Measurements from ENCODE around the gene STPG3.

Gene STPG3

DNA sequence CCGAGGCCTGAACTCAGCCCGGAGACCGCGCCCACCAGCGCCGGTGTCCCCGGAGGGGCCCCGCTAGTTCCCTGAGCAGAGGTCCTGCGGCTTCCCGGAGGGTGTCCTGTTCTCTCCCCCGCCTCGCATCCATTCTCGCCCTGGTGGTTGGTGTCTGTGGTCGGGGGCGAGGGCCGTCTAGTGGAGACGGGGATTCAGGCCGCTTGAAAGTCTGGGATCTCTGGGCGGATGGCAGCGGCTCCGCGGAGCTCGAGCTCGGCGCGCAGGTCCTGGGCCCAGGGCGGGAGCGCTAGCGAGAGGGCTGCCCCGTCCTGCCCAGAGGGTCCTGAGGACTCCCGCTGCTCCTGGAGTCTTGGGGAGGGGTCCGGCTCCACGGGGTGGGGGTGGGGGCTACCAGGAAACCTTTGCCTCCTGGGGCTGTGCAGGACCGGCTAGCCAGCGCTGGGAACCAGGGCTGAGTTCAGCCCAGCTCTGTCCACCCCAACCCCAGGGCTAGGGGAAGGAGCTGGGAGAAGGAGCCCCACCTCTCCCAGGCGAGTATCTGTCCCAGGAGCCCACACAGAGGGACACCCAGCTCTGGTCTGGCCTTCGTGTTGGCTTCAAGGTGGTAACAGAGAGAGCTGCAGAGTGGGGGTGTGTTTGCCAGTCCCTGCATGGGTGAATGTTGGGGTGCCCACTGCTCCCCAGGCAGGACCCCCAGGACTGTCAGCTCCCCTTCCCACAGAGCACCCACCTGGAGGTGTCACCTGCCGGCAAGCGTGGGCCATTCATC, 30.4 kb downstream of the STPG3 start:
- no peak for DNase-seq

DNA sequence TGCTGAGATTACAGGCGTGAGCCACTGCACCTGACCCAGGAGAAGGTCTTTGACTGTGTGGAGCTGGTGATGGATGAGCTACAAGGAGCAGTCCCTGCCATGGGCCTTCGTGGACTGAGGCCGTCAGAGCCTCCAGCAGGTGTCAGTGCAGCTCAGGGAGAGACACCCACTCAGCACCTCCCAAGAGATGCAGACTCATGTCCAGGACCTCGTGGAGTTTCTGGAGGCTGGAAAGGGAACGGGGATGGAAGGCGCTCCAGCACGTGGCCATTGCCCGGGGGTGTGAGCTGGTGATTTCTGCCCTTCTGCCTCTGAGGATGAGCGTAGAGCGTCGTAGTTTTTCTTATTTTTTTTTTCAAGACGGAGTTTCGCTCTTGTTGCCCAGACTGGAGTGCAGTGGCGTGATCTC, 35.9 kb downstream of the STPG3 start:
- no peak for DNase-seq

- DNase-seq, result no peak
Observed at GRCh38 chr9:137293094-137293481, 42.0 kb downstream of the STPG3 start.

DNA sequence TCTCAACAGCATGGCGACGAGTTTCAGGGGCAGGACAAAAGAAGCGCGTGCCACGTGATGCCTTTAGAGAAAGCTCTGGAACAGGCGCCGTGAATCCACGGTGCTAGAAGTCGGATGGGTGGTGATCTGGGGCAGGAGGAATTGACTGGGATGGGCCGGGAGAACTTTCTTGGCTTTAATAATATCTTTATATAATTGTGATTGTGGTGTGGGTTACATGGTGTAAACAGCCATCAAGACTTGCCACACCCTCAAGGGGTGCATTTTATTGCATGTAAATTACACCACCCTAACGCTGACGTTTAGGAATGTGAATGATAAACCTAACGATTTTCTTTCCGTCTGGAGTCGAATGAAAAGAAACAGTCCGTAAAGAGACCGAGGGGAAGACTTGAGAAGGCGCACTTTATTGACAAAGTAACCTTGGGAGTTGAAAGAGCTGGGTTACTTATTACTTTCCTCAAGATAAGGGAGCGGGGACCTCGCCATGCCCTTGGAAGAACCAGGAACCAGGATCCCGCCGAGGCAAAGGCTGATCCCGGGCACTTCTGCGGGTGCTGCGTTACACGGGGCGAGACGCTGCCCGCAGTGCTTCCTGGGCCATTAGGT, 42.5 kb downstream of the STPG3 start:
- DNase-seq, result no peak

DNA sequence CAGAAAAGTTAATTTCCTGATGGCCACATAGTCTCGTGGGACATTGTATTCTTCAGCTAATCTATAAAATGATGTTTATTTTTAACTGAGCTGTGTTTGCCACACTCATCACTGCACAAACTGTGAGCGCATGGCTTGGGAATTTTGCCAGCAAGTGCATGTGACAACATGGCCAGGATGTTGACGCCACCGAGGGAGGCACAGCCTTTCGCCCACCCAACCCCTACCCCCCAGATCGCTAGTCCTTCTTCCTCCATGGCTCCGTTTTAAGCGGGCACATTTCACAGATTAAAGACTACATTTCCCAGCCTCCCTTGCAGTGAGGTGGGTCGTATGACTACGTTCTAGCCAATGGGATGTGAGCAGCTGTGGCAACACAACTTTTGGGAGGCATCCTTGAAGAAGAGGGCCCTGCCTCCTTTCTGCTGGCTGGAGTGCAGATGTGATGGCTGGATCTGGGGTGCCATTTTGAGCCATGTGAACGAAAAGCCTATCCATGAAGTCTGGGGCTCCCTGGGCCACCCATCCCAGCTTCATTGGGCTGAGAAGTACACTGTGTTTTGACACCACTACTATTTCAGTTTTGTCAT, 43.1 kb downstream of the STPG3 start:
- DNase-seq, result no peak

GRCh38 chr9:137294681-137295237, 43.7 kb downstream of the STPG3 start:
- no peak for DNase-seq

DNA sequence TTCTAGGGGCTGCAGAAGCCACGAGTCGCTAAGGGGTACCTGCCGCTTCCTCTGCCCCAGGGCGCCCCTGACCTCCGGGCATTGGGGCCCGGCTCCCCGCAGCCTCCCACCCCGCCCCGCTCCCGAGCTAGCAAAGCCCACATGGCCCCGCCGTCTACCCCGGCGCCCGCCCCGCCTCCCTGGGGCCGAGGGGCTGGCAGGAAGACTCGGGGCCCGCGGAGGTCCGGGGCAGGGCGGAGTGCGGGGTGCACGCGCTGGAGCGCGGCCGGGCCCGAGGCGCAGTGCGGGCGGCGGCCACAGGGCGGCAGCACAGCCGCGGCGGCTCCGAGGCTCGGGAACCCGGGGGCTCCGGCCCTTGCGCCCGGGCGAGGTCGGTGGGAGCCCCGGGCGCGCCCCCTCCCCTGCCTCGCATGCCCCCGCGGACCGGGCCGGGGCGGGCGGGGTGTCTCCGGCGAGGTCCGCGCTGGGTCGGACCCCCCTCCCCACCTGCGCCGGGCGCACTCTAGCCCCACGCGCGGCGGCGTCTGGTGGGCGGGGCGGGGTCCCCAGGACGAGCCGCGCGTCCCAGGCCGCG, 44.2 kb downstream of the STPG3 start:
- DNase-seq, result peak; percentile 32

DNA sequence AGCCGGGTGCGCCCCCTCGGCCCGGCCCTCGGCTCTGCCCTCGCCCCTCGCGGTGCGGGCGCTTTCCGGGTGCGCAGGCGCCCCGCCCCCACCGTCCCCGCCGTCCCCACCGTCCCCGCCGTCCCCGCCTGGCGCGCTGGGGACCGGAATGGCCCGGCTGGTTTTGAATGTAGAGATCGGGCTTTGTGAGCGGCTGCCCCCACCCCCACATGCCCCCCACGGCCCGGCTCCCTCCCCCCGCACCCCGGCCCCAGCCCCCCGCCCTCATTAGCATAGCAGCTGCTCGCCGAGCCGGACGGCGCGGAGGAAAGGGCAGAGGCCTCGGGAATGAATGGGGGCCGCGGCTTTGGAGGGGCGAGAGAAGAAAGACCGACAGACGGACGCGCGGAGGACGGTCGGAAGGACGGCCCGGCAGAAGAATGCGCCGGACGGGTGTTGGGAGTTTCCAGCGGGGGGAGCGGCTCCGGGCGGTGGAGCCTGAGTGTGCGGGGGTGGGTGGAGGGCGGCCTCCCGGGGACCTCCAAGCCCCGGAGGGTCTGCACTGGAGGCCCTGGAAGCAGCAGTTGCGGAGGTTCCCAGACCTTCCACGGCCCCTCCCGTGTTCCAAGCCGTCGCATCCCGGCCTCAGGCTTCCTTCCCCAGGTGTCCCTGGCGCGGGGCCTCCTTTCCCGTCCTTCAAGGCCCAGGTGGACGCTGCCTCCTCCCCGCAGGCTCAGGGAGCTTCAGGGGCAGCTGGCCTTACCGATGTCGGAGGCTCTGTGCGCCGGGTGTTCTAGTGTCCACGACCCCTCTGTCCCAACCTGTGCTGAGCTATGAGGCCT, 45.0 kb downstream of the STPG3 start:
- DNase-seq, result no peak

DNA sequence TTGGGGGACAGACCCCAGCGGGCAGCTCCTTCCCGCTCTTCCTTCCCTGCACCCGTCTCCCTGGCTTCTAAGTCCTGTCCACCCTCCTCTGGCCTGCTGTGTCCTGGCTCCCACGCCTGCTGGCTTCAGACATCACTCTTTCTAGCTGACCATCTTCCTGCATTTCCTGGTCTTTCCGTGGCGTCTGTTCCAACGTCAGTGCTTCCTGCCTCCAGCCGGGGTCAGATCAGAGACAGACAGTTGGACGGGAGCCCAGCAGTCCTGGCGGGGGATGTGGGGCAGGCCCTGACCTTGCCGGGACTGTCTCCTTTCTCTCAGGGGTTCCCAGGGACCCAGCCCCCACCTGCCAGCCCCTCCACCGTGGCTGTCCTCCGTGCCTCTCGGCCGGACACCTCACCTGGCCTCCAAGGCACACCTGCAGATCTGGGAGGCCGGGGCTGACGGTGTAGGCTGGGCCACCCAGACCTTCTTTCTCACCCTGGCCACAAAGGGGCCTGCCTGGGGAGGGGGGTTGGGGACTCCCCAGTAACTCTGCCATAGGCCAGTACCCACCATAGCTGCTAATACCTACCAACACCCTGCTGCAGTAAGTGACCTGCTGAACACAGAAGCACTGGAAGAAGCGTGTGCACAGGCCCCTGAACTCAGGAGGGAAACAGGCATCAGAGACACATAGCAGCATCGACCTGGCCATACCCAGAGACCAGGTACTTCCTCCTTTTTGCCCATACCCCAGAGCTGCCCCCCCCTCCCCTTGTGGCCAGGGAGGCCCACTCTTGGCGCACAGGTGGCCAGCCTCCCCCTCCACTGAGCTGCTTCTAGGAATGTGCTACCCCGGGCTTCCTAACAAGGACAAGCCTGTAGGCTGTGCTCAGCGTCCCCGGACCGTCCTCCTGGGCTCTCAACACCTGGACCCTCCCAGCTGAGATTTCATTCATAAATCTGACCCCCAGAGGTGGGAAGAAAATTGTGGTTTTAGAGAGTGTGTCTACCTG, 45.9 kb downstream of the STPG3 start:
- no peak for DNase-seq

DNA sequence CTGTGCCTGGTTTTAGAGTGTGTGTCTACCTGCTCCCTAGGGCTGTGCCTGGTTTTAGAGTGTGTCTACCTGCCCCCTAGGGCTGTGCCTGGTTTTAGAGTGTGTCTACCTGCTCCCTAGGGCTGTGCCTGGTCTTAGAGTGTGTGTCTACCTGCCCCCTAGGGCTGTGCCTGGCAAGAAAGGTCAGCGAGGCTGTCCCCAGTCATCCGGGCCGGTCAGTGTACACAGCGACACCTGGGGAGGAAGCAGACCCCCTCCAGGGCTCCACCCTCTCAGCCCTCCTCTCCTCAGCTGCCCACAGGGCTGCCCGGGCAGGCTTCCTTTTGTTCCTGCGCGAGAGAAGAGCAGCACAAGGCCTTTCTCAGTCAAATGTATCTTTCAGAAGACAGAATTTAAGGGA, 46.9 kb downstream of the STPG3 start:
- no peak for DNase-seq

DNA sequence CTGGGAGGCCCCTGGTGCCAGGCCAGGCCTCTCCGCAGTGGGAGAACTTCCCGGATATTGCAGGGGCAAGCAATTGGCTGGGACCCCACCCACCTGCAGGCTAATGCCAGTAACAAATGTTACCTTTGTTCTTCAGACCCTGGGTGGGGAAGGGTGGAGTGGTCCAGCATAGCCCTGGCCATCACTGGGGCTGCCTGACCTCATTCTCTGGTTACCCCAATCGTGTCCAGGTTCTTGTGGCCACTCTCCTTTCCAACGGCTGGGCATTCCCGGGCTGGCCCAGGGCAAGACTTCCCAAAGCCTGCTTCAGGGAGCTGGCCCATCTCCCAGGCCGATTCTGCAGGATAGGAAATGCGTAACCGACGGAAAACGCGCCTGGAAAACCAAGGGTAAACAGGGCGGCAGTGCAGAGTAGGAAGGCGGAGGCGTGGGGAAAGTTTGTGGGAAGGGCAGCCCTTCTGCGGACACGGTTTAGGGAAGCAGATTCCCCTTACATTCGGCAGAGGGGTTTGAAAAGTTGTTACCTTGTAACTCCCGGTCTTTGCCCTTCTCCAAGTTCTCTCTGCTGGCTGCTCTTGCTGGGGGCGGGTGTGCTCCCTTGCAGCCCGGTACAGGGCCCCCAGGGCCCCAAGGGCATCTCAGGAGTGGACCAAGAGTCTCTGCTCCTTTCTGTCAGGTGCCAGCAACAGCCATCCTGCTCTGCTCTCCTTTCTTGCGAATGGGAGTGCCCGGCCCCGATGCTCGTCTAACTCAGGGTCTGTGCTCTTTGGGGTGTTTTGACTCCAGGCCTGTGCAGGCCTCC, 47.5 kb downstream of the STPG3 start:
- DNase-seq, result no peak

GRCh38 chr9:137299203-137299565, 48.1 kb downstream of the STPG3 start:
- DNase-seq, result no peak

DNA sequence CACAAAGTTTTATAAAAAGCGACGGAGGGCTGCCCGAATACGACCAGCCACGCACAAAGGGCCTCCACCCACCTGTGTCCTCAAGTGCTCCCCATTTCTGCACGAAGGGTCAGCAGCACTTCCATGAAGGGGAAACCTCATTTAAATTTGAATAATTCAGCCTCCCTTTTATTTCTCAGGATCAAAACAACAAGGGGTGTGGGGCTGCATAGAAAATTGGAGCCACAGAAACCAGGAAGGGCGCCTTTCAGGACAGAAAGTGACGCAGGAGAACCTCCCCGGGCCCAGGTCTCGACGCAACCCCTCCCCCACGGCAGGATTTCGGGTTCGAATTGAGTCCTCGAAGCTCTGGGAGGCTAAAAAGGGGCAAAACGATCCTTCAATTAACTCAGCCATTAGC, 48.9 kb downstream of the STPG3 start:
- DNase-seq, result no peak

- DNase-seq, result no peak
Observed at GRCh38 chr9:137300567-137301080, 49.5 kb downstream of the STPG3 start.

GRCh38 chr9:137301081-137301947, 50.2 kb downstream of the STPG3 start:
- DNase-seq, result no peak

- DNase-seq, result peak; percentile 88
Observed at GRCh38 chr9:137302118-137302448, 51.0 kb downstream of the STPG3 start, which contains the start of gene NRARP. Gene NRARP, minus strand, starts transcription at chr9:137302271. Its CDS starts 343 bp downstream, at chr9:137301928.

DNA sequence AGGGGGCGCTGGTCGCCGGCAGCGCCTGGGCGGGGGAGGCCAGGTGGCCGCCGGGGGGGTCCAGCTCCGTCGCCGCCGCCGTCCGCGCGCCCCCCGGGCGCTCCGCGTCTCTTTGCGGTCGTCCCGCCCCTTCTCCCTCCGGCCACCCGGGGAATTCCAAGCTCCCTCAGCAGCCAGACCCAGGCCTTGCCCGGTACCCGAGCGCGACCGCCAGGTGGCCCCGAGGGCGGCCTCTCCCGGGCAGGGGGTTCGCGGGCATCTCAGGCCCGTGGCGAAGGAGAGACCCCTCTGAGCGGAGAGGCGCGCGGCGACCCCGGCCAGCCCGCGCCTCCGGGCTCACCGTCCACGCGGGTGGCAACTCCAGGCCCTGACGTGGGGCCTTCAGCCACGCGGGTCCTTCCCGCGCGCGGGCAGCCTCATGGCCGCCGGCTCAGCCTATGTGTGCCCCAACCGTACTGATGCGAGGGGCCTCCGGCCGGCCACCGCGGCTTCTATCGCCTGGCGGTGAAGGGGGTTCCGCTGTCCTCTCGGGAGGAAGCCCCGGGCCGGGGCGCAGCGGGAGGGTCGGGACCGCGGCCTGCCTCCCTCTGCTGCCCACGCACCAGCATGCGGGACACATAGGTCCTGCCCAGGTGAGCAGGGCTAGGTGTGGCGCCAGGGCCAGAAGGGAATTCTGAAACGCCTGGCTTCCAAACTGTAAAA, 51.5 kb downstream of the STPG3 start:
- DNase-seq, result no peak

Measured in central memory CD4-positive, alpha-beta T cell (primary cell).